Stomach (tissue), 9 donors: ENCODE measurements around the gene PLXND1. TPM values are rescaled to one million over a fixed set of nuclear protein-coding genes. Genes with fewer than 3 reads are reported as not detected.

ENCODE experiments used
- DNase-seq, 2 donors: peaks; one replicate each; pipeline versions ENCODE4 v3.0.0 to v3.0.0-alpha.2; 2013 to 2019
- H3K27ac ChIP-seq, 5 donors: fragments of 200-600 bp in 4 of 5; sonication (generic) in 4 of 5; one replicate each; pipeline ENCODE4 v1.5.1; 2013 to 2019; ENCODE audit warnings: mild to moderate bottlenecking in 1 of 5, moderate library complexity in 1 of 5
- H3K27me3 ChIP-seq, 3 donors: fragments of 200-600 bp; sonication (generic); one replicate each; pipeline ENCODE4 v1.5.1; 2017 to 2019; ENCODE audit warnings: mixed run types in 1 of 3
- H3K36me3 ChIP-seq, 4 donors: fragments of 200-600 bp; sonication (generic); 1 replicate in 3 of 4; 2 replicates in 1 of 4; pipeline ENCODE4 v1.5.1; 2016 to 2019
- H3K4me1 ChIP-seq, 4 donors: fragments of 200-600 bp; sonication (generic); one replicate each; pipeline ENCODE4 v1.5.1; 2016 to 2019
- H3K4me3 ChIP-seq, 4 donors: fragments of 200-600 bp; sonication (generic) in 3 of 4; one replicate each; pipeline ENCODE4 v1.5.1; 2016 to 2019; ENCODE audit warnings: mild to moderate bottlenecking in 1 of 4
- H3K9me3 ChIP-seq, 4 donors: fragments of 200-600 bp; sonication (generic); one replicate each; pipeline ENCODE4 v1.5.1; 2016 to 2019
- CTCF ChIP-seq, 7 experiments: fragments of 450-650 bp in 4 of 7; fragments of 200-600 bp in 3 of 7; sonication (generic) in 3 of 7; IDR thresholded peaks; one replicate each; pipeline ENCODE4 v1.5.1; 2016 to 2019; ENCODE audit warnings: antibody characterized with exemption in 7 of 7, control low read depth in 2 of 7, mild to moderate bottlenecking in 1 of 7
- EP300 ChIP-seq: sonication (generic); formaldehyde crosslinking; IDR thresholded peaks from one replicate; pipeline ENCODE4 v1.6.1; 2017; ENCODE audit warnings: antibody characterized with exemption
- POLR2A ChIP-seq, 4 donors: fragments of 450-650 bp; IDR thresholded peaks; one replicate each; pipeline ENCODE4 v1.6.1; 2016; ENCODE audit warnings: antibody characterized with exemption in 4 of 4, control low read depth in 2 of 4, mild to moderate bottlenecking in 1 of 4, moderate library complexity in 1 of 4
- POLR2AphosphoS5 ChIP-seq, 3 donors: sonication (generic); formaldehyde crosslinking; IDR thresholded peaks; one replicate each; pipeline ENCODE4 v1.6.1; 2016; ENCODE audit warnings: antibody characterized with exemption in 3 of 3
- WGBS, 5 donors: extraction: QIAGEN DNeasy Blood & Tissue Kit in 3 of 5; methylation state at CpG; one replicate each; pipeline versions ENCODE4 v1.1.5 to v1.1.7; 2013 to 2018; 5-methylcytosine and 5-hydroxymethylcytosine counted together
- intact Hi-C: fragments of 100-400 bp; cut with DNase I; formaldehyde crosslinking; loops from one replicate; pipeline ENCODE4 v1.15.1; 2023; ENCODE audit warnings: low total_unique reads
- polyA plus RNA-seq, 3 donors: library from polyadenylated mRNA; stranded (reverse); fragments of 200-250 nt; gene quantifications; one replicate each; pipeline ENCODE4 v1.2.3, GENCODE V29; 2013
- total RNA-seq, 5 donors: library from RNA; depleted of rRNA; stranded (reverse); fragments of >200 nt; gene quantifications; one replicate each; pipeline versions ENCODE4 v1.1.0 to v1.2.3, GENCODE V29; 2014 to 2016
- donor health status: healthy with polysubstance abuse.
- donor health status: Bipolar disorder and iron deficiency.
- donor health status: healthy.

Gene PLXND1
- total and polyA plus RNA-seq, 8 donors: 22.6 to 251 (median 58.6) TPM

- Histone ChIP-seq H3K36me3 (no peaks in the 10 kb centered on the region), H3K27me3 (no peaks in the 10 kb centered on the region), H3K4me1 (peaks cover 14 to 19% (median 16%) of the 10 kb centered on the region in 4 donors), H3K27ac (no peak overlapping the region), H3K9me3 (peaks cover 0 to 5% (median 3%) of the 10 kb centered on the region in 4 donors), H3K4me3 (no peak overlapping the region)
- TF ChIP-seq POLR2A (IDR thresholded peaks at IDR 0.05) (no peak), EP300 (no peak), POLR2AphosphoS5 (IDR thresholded peaks at IDR 0.05) (no peak), CTCF (IDR thresholded peaks at IDR 0.05) (no peak)
- 84 to 93% (median 85%) methylated on average over 5 to 9 of the region's 9 CpGs for WGBS, 5 donors
- intact Hi-C loops: loop anchor here (10.0 kb wide), 1 partner anchor 313 kb away; no protein-coding TSS in a partner anchor
- DNase-seq: no peak
These were observed 25.6 kb upstream of the PLXND1 start for GRCh38 chr3:129632056-129632455.

- DNase-seq: no peak
- peaks cover 41 to 47% (median 45%) of the 10 kb centered on the region in 4 donors for H3K4me1 ChIP-seq
- H3K36me3 ChIP-seq: no peaks in the 10 kb centered on the region
- peak overlapping the region in 1 of 5 donors; percentile 97 for H3K27ac ChIP-seq
- intact Hi-C loops: no loop called here
- H3K4me3 ChIP-seq: no peak overlapping the region
- no peak for TF ChIP-seq POLR2AphosphoS5 (IDR thresholded peaks at IDR 0.05)
- TF ChIP-seq POLR2A (IDR thresholded peaks at IDR 0.05): no peak
- no peak for TF ChIP-seq CTCF (IDR thresholded peaks at IDR 0.05)
- no peak for TF ChIP-seq EP300
- 72 to 86% (median 79%) methylated on average over 6 of the region's 6 CpGs for WGBS, 5 donors
- no peaks in the 10 kb centered on the region for H3K27me3 ChIP-seq
- H3K9me3 ChIP-seq: no peaks in the 10 kb centered on the region
These were observed 22.5 kb upstream of the PLXND1 start for GRCh38 chr3:129629011-129629410.

GRCh38 chr3:129628169-129628522, 21.7 kb upstream of the PLXND1 start:
- intact Hi-C loops: no loop called here
- Histone ChIP-seq H3K27ac (peak overlapping the region; percentile 93 to 99 (median 97)), H3K4me1 (peaks cover 50 to 56% (median 54%) of the 10 kb centered on the region in 4 donors), H3K9me3 (no peaks in the 10 kb centered on the region), H3K27me3 (no peaks in the 10 kb centered on the region), H3K4me3 (peak overlapping the region; percentile 53 to 67 (median 58)), H3K36me3 (no peaks in the 10 kb centered on the region)
- no peak for DNase-seq
- WGBS, 5 donors: 16 to 21% (median 20%) methylated on average over 9 of the region's 9 CpGs
- no peak for TF ChIP-seq POLR2AphosphoS5 (IDR thresholded peaks at IDR 0.05)
- TF ChIP-seq EP300: no peak
- no peak for TF ChIP-seq POLR2A (IDR thresholded peaks at IDR 0.05)
- no peak for TF ChIP-seq CTCF (IDR thresholded peaks at IDR 0.05)

DNA sequence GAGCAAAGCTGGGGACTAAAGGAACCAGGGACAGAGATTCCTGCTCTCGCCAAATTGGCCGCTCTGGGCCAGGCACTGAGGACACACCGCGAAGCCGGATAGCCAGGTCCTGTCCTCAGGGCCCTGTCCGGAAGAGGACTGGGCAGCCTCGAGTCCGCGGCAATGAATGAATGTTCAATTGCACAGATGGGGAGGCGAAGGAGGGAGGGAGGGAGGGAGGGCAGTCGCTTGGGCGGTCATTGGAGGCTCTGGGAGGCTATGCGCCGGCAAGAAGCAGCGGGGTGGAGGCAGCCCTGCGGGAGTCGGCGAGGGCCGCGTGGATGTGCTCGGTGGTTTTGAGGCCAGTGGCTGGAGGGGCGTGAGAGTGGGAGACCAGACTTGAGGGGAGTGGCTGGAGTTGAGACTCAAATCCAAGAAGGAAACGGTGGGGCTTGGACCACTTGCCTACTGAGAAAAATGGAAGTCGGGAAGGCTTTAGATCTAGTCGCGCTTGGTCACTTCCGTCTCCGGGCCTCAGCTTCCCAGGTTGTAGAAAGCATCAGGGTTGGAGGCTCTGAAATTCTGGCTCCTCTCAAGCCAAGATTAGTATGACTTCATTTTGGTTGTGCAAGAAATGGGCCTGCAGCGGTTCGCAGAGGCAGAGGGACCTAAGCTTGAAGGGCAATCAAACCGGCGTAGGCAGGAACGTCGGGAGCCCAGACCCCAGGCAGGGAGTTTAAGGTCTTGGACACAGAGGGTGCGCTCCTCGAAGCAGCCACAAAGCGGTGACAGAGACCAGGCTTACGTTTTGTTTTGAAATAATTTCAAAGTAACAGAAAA, 21.1 kb upstream of the PLXND1 start:
- DNase-seq: peak; percentile 65 to 94
- TF ChIP-seq POLR2A (IDR thresholded peaks at IDR 0.05): no peak
- TF ChIP-seq POLR2AphosphoS5 (IDR thresholded peaks at IDR 0.05): peak in 1 of 3 donors; percentile 22
- peak in 5 of 7 experiments; percentile 66 to 86 (median 69) for TF ChIP-seq CTCF (IDR thresholded peaks at IDR 0.05)
- no peak for TF ChIP-seq EP300
- H3K36me3 ChIP-seq: no peaks in the 10 kb centered on the region
- H3K4me1 ChIP-seq: peaks cover 56 to 62% (median 60%) of the 10 kb centered on the region in 4 donors
- H3K27ac ChIP-seq: peak overlapping the region; percentile 93 to 99 (median 97)
- intact Hi-C loops: no loop called here
- no peaks in the 10 kb centered on the region for H3K9me3 ChIP-seq
- peak overlapping the region; percentile 53 to 67 (median 58) for H3K4me3 ChIP-seq
- WGBS, 5 donors: 1 to 2% (median 1%) methylated on average over 37 to 38 of the region's 38 CpGs
- no peaks in the 10 kb centered on the region for H3K27me3 ChIP-seq
